Right lobe of liver (tissue), 6 donors: ENCODE results near the gene MYL3. TPM values are rescaled to one million over a fixed set of nuclear protein-coding genes. Genes with fewer than 3 reads are reported as not detected.

Source experiments
- ATAC-seq, 4 donors: fragments of 200-7000 bp; cut with Tn5 transposase; one replicate each; pipeline ENCODE4 v1.9.1; 2020; ENCODE audit warnings: mild to moderate bottlenecking in 4 of 4, moderate library complexity in 4 of 4
- DNase-seq, 3 donors: peaks; one replicate each; pipeline ENCODE4 v3.0.0-alpha.2; 2020
- H3K27ac ChIP-seq, 3 donors: fragments of 200-600 bp; one replicate each; pipeline ENCODE4 v1.8.0; 2022
- H3K27me3 ChIP-seq, 2 donors: fragments of 200-600 bp; one replicate each; pipeline ENCODE4 v1.8.0; 2022
- H3K36me3 ChIP-seq, 4 donors: fragments of 200-600 bp; sonication (generic) in 1 of 4; one replicate each; pipeline versions ENCODE4 v1.5.1 to v1.8.0; 2017 to 2022; ENCODE audit warnings: control low read depth in 1 of 4
- H3K4me1 ChIP-seq, 4 donors: fragments of 200-600 bp; sonication (generic) in 1 of 4; one replicate each; pipeline versions ENCODE4 v1.5.1 to v1.8.0; 2017 to 2022; ENCODE audit warnings: control low read depth in 1 of 4
- H3K4me3 ChIP-seq, 3 donors: fragments of 200-600 bp; one replicate each; pipeline ENCODE4 v1.8.0; 2022
- H3K9me3 ChIP-seq, 4 donors: fragments of 200-600 bp; sonication (generic) in 1 of 4; one replicate each; pipeline versions ENCODE4 v1.5.1 to v1.8.0; 2017 to 2022; ENCODE audit warnings: control low read depth in 1 of 4
- POLR2A ChIP-seq: fragments of 450-650 bp; IDR thresholded peaks from one replicate; pipeline ENCODE4 v1.6.1; 2017; ENCODE audit warnings: antibody characterized with exemption, mild to moderate bottlenecking
- whole genome bisulfite sequencing: methylation state at CpG from one replicate; pipeline ENCODE4 v1.1.6; 2018; ENCODE audit warnings: low coverage, low lambda C conversion rate; ENCODE audit not compliant: insufficient coverage; ENCODE audit errors: missing lambda C conversion rate; 5-methylcytosine and 5-hydroxymethylcytosine counted together
- intact Hi-C, 2 donors: fragments of 100-400 bp; cut with DNase I; formaldehyde crosslinking; loops; one replicate each; pipeline versions ENCODE4 v1.11.2 to v1.14.1; 2022
- total RNA-seq, 6 experiments: library from RNA; depleted of rRNA in 2 of 6; stranded (reverse); fragments of >200 nt in 2 of 6; fragmentation: NEBNext Ultra II Directional in 3 of 6; extraction: Animal tissue kit (Norgen Biotek cat#: 25700) in 3 of 6; gene quantifications; one replicate each; pipeline versions ENCODE4 v1.1.0 to v1.2.4, GENCODE V29; 2016 to 2023
- TF ChIP-seq, protein P1 (sequence below), 4 donors: fragments of 200-600 bp in 3 of 4; fragments of 450-650 bp in 1 of 4; IDR thresholded peaks; one replicate each; pipeline versions ENCODE4 v1.5.1 to v1.8.0; 2016 to 2022; ENCODE audit warnings: antibody characterized with exemption in 4 of 4, mild to moderate bottlenecking in 2 of 4
- donor health status: DM: no; HTN: yes; CAD: no.
- donor health status: DM: no; HTN: no; CAD: no.
- donor health status: DM: no; HTN: no; CAD: no.
- donor health status: DM: no; HTN: yes; CAD: no.
- donor health status: DM: no; HTN: yes; CAD: no.

MYL3 gene
- total RNA-seq, 6 experiments from 2014 or later, result 0.37 to 2.0 (median 1.00) TPM

DNA sequence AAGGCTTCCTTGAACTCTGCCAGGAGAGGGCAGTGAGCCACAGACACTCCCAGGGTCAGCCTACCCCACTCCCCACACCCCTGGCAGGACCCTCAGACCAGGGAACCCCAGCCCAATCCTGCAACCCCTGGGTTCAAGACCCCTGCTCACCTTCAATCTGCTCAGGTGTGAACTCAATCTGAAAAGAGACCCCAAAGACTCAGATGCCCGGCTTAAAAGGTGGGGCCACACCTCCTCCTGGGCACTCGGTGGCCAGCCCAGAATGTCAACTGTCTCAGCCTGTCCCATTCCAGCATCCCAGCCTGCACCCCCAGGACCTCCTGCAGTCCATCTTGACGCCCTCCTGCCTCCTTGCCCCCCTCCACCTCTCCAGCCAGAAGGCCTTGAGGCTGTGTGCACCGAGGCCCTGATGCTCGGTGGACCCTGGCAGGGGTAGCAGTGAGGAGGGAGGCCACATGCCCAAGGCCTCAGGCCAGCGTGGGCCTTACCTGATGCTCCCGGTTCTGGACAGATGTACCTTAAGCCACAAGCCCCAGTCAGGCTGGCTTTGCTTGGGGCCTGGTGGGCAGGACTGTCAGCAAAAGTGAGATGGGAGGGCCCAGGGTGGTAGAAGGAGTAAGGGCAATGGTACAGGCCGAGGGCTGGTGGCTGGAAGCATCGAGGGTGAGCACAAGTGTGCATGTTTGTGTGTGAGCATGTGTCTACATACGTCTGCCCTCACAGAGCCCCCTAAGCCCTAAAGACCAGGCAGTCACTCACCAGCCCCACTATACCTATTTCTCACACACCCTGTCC is 2.2 kb downstream of the MYL3 start:
- H3K9me3 ChIP-seq, result no peaks in the 10 kb centered on the region
- no peak for ATAC-seq
- H3K4me1 ChIP-seq, result no peaks in the 10 kb centered on the region
- DNase-seq, result peak; percentile 8 to 47 (median 40)
- H3K27me3 ChIP-seq, result no peaks in the 10 kb centered on the region
- H3K36me3 ChIP-seq, result no peaks in the 10 kb centered on the region
- TF ChIP-seq, protein P1, sequence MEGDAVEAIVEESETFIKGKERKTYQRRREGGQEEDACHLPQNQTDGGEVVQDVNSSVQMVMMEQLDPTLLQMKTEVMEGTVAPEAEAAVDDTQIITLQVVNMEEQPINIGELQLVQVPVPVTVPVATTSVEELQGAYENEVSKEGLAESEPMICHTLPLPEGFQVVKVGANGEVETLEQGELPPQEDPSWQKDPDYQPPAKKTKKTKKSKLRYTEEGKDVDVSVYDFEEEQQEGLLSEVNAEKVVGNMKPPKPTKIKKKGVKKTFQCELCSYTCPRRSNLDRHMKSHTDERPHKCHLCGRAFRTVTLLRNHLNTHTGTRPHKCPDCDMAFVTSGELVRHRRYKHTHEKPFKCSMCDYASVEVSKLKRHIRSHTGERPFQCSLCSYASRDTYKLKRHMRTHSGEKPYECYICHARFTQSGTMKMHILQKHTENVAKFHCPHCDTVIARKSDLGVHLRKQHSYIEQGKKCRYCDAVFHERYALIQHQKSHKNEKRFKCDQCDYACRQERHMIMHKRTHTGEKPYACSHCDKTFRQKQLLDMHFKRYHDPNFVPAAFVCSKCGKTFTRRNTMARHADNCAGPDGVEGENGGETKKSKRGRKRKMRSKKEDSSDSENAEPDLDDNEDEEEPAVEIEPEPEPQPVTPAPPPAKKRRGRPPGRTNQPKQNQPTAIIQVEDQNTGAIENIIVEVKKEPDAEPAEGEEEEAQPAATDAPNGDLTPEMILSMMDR (IDR thresholded peaks at IDR 0.05), result no peak
- intact Hi-C loops, result loop anchor here in 1 of 2 donors (5.0 kb wide), 1 partner anchor 36 kb away; no protein-coding TSS in a partner anchor
- no peak overlapping the region for H3K4me3 ChIP-seq
- WGBS, result 62% methylated on average over 2 of the region's 10 CpGs
- no peak overlapping the region for H3K27ac ChIP-seq

DNA sequence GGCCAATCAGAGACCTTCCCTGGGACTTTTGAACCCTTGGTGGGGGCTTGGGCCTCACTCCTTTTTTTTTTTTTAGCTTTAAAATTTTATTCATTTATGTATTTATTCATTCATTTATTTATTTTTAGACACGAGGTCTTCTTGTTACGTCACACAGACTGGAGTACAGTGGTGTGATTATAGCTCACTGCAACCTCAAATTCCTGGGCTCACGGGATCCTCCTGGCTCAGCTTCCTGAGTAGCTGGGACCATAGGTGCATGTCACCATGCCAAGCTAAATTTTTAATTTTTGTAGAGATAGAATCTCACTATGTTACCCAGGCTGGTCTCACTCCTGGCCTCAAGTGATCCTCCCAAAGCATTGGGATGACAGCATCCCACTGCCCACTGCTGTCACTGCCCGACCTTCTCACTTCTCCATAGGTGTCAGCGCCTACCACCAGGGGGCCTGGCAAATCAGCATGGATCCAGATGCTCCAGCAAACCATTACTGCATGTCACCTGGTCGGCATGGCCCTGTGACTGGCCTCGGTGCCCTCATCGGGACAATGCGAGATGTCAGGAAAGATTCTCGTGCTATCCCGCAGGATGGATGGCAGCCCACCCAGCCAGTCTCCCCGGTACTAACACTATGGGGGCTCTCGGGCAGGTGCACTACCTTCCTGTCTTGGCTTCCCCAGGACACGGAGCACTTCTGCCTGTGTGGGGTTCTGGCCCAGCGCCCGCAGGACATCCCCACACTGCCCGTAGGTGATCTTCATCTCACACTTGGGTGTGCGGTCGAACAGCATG is 3.0 kb downstream of the MYL3 start:
- H3K4me3 ChIP-seq, result no peak overlapping the region
- intact Hi-C loops, result loop anchor here in 1 of 2 donors (5.0 kb wide), 1 partner anchor 37 kb away; no protein-coding TSS in a partner anchor
- WGBS, result 48% methylated on average over 5 of the region's 19 CpGs
- H3K9me3 ChIP-seq, result no peaks in the 10 kb centered on the region
- H3K4me1 ChIP-seq, result no peaks in the 10 kb centered on the region
- no peaks in the 10 kb centered on the region for H3K27me3 ChIP-seq
- H3K27ac ChIP-seq, result no peak overlapping the region
- TF ChIP-seq, protein P1 (IDR thresholded peaks at IDR 0.05), result peak in 3 of 4 donors; percentile 13 to 31 (median 25)
- no peak for TF ChIP-seq POLR2A
- no peaks in the 10 kb centered on the region for H3K36me3 ChIP-seq
- ATAC-seq (peak in 1 of 4 donors; percentile 34), DNase-seq (peak; percentile 39 to 53 (median 46))

DNA sequence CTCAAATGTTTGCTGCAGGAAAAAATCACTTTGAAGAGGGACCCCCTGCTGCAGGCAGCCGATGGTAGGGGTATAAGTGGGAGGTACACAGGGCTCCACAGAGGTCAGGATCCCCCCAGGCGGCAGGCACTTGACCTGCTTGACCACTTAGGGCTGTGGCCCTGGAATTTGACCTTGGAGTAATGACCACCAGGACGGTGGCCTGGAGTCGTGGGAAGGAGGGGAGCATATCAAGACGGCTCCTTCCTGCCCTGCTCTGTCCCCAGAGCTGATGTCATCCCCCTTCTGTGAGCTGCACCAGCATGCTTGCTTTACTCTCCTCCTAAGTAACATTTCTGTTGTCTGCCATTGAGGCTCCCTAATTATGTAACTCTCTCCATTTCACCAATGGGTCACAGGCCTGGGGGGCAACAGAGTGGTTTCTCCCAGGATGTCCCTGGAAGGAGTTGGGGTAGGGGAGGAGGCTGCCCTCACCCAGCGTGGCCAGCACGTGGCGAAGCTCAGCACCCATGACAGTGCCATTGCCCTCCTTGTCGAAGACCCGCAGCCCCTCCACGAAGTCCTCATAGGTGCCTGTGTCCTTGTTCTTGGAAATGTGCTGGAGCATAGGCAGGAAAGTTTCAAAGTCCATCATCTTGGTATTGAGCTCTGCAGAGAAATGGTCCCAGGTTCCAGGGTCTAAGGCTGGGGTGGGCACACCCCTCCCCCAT is 4.1 kb downstream of the MYL3 start:
- intact Hi-C loops, result loop anchor here in 1 of 2 donors (10.0 kb wide), 1 partner anchor 46 kb away; no protein-coding TSS in a partner anchor
- ATAC-seq (peak in 1 of 4 donors; percentile 22), DNase-seq (peak; percentile 11 to 31 (median 30))
- Histone ChIP-seq H3K27me3 (no peaks in the 10 kb centered on the region), H3K4me1 (no peaks in the 10 kb centered on the region), H3K4me3 (no peak overlapping the region), H3K9me3 (no peaks in the 10 kb centered on the region), H3K27ac (no peak overlapping the region), H3K36me3 (no peaks in the 10 kb centered on the region)
- TF ChIP-seq, protein P1 (IDR thresholded peaks at IDR 0.05), result no peak
- no peak for TF ChIP-seq POLR2A
- WGBS, result 69% methylated on average over 9 of the region's 11 CpGs

DNA sequence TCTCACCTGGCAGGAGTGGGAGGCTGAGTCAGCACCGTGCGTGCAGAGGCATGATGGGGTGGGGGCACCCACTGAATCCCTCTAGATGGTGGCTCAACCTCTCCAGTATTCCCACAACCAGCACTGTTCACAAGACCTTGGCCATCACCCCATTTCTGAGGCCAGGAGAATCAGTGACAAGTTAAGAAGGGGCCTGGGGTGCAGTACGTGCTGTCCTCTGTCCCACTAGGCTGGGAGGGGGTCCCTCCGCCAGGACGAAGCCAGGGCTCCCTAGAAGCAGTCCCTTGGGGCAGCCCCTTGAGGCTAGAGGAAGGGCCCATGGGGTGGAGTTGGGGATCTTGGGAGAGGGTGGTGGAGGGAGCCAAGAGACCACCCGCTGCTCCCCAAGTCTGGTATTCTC is 4.8 kb downstream of the MYL3 start:
- intact Hi-C loops, result loop anchor here in 1 of 2 donors (10.0 kb wide), 1 partner anchor 46 kb away; no protein-coding TSS in a partner anchor
- DNase-seq (peak in 2 of 3 donors; percentile 10 to 26), ATAC-seq (no peak)
- H3K36me3 ChIP-seq, result no peaks in the 10 kb centered on the region
- no peak for TF ChIP-seq POLR2A
- TF ChIP-seq, protein P1 (IDR thresholded peaks at IDR 0.05), result no peak
- no peak overlapping the region for H3K4me3 ChIP-seq
- WGBS, result no CpG with 5 or more reads among the region's 6 CpGs
- no peaks in the 10 kb centered on the region for H3K4me1 ChIP-seq
- H3K9me3 ChIP-seq, result no peaks in the 10 kb centered on the region
- no peaks in the 10 kb centered on the region for H3K27me3 ChIP-seq
- no peak overlapping the region for H3K27ac ChIP-seq
